GM04504 (cell line): ENCODE results near the gene PRKAR1A.
"Not testable (repeated sequence)": the region's sequence is repeated elsewhere in the genome, so short reads cannot be mapped to it uniquely, and the experiment has no call there.

Experiments used
- DNase-seq: peaks from one replicate; pipeline ENCODE4 v3.0.0-alpha.2; 2012; ENCODE audit warnings: low read depth

Gene PRKAR1A

GRCh38 chr17:68512247-68512959 lies at the start of gene PRKAR1A:
Gene PRKAR1A (plus strand): TSS chr17:68512430. CDS start chr17:68515400, 2,970 bp downstream.
- DNase-seq: peak; percentile 88

DNA sequence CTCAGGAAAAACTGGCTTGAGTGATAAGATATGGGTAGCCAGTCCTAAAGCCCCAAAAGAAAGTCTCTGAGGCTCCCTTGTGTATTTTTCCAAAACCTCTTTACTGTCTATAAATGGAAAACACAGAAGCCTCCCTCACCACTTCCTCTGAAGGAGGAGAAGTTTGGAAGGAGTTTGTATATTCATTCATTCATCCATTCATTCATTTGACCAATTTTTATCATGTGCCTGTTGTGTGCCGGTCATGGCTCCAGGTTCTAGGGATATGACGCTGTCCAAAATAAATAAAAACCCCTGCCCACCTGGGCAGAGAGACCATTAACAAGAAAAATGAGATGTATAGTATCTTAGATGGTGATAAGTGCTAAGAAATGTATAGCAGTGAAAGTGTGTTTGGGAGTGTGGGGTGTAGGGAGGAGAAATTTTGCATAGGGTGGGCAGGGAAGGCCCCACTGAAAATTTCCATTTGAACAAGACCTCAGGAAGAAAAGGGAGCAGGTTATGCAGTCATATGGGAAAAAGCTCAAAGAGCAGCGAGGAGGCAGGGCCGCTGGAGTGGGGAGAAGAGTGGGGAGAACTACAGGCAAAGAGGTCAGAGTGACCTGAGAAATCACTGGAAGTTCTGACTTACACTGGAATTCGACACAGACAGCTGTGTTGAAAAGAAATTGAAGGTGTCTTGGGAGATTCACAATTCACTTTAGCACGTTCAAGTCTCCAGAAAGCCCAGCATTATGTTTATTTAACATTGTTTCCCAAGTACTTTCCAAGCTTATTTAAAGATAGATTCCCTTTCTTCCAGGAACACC lies 48.8 kb upstream of the PRKAR1A start:
- DNase-seq: no peak

DNA sequence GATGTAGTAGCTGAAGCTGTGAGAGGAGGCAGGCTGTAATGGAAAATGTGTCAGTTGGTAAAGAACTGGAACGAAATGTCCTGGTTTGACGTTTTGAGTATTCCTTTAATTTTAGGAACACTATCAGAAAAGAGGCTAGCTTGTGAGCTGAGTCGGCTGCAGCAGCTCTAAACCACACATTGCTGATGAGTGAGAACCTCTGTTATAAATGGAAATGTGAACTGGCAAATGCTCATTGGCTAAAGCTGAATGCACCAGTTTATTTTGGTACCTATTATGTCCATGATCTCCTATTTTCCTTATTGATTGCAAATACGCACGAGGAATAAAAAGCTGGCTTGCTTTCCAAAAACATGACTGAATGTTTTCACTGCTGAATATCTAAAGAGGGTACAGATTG lies 43.9 kb upstream of the PRKAR1A start:
- DNase-seq: no peak

- DNase-seq: no peak
These were observed 43.4 kb upstream of the PRKAR1A start for GRCh38 chr17:68468788-68469187.

DNA sequence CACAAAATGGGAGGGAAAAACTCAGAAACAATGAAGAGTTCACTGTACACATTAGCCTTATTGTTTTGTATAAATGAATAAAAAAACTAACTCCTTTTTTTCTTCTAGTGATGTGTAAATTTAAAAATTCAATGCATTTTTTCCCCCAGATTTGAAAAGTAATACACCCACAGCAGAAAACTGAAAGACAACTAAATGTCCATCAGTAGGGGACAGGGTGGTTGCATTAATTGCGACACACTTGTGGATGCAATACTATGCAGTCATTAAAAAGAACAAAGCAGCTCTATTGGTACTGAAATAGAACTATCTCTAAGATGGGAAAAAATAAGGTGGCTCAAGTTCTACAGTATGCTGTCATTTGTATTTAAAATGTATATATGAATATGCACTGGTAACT lies 41.3 kb upstream of the PRKAR1A start:
- DNase-seq: no peak

- no peak for DNase-seq
These were observed 31.3 kb upstream of the PRKAR1A start for GRCh38 chr17:68480885-68481284.

DNA sequence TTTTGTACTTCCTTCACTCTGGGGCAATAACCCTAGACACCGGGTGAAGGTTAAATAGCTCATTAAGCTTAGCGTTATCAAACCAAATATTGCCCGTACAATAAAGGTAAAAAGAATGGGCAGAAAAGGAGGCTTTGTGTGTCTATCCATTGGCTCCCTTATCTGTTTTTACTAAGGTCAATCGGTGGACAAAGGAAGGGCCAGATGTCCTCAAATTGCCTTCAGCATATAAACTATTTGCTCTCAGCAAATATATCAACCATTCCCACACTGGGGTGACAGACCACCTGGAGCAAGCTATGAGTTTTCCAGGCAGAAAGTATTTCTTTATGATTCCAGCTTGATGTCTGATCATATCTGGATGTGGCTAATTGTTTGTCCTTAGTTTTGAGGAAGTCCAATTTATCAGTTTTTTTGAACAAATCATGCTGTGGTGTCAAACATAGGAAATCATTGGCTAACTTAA lies 29.6 kb upstream of the PRKAR1A start:
- no peak for DNase-seq

- no peak for DNase-seq
These were observed 27.8 kb upstream of the PRKAR1A start for GRCh38 chr17:68484458-68484857.

DNA sequence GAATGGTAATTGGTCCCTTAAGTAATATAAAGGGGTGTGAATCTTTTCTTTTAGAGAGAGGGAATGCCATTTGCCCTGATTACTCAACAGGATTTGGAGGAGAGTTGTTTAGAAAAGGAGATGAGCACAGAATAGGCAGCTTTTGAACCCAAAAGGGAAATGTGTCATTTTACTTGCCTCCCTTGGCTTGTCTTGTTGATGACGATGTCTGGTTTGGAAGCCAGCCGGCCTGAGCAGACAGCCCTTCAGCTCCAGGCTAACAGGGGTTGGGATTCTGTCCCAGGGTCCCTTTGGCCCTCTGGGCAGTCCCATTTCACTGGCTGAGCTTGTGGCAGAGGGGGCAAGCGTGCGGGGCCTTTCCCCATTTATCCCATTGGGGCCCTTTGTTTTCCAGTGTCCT lies 22.3 kb upstream of the PRKAR1A start:
- no peak for DNase-seq

- DNase-seq: no peak
These were observed 20.6 kb upstream of the PRKAR1A start for GRCh38 chr17:68491381-68492231.

DNA sequence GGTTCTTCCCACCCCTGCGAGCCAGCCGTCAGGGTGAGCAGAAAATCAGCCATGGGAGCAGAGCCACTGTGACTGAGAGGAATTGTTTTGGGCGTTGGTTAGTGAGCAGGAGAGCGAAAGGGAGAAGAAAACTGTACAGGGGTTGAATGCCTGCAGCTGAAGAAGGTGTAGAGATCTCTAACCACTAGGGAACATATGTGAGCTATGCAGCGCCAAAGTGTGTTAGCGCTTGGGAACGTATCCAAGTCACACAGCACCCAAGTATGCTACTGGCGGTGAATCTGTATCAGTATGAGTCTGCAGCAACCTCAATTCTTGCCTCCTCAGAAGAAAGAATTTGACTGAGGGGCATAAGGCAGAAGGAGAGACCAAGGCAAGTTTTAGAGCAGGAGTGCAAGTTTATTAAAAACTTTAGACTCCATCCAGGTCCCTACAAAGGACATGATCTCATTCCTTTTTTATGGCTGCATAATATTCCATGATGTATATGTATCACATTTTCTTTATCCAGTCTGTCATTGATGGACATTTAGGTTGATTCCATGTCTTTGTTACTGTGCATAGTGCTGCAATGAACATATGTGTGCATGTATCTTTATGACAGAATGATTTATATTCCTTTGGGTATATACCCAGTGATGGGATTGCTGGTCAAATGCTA lies 19.7 kb upstream of the PRKAR1A start:
- not testable (repeated sequence) for DNase-seq

DNA sequence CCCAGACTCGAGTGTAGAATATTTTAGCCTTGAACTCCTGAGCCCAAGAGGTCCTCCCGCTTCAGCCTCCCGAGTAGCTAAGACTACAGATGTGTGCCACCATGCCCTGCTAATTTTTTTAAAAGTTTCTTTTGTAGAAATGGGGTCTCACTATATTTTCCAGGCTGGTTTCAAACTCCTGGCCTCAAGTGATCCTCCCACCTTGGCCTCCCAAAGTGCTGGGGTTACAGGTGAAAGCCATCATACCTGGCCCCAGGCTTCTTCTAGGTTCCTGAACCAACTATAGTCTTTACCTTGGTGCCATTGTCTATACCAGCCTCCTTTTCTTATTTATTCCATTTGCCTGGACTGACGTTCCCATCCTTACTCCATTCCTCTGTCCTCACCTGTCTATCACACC lies 17.1 kb upstream of the PRKAR1A start:
- no peak for DNase-seq

- no peak for DNase-seq
These were observed 14.3 kb upstream of the PRKAR1A start for GRCh38 chr17:68497885-68498319.

DNA sequence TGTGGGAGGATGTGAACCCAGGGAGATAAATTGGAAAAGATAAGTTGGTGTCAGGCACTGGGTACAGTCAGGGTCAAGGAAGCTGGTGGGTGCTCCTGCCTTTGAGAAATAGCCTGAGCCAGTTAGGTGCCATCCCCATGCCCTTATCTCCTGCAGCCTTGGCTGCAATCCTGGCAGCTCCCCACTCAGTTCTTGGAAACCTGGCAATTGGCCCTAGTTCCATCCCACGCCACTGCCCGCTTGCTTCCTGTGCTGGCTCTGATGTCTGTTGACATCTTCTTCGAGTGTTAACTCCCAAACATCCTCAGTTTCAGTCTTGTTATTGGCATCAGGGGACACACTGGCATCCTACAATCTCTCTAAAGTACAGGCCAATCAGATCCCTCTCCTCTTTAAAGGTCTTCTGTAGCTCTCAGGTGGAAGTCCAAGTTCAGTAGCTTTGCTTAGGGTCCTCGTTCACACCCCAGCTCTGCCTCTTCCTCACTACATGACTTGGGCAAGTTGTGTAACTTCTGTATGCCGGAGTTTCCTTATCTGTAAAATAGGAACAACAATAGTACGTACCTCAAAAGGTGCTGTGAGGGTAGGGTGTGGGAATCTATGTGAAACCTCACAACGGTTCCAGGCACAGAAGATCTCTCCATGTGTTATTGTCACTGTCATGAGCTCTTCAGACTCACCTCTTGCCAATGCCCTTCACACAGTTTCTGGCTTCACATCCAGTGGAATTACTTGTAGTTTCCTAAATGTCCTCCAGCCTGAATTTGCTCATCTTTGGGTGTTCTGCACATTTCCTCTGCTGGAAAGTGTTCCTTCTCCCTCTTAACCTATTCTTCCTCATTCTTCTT lies 13.5 kb upstream of the PRKAR1A start:
- no peak for DNase-seq

- DNase-seq: no peak
These were observed 12.6 kb upstream of the PRKAR1A start for GRCh38 chr17:68499587-68499986.

DNA sequence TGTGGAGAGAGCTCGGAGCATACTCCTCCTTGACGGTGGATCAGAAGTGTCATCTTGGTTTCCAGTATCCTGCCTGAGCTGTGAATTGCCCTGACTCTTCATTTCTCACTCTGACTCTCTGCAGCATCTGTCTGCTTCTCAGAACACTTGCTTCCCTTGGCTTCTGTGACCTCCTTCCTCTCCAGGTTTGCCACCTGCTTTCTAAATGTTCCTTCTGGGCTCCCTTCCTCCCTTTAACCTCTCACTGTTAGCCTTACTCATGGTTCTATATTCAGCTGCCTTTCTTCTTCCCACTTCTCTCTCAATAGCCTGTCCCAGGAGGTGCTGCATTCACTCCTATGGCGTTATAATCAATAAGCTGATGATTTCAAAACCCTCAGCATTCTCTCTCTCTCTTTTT lies 11.2 kb upstream of the PRKAR1A start:
- no peak for DNase-seq

GRCh38 chr17:68505951-68506350 lies 6.3 kb upstream of the PRKAR1A start:
- no peak for DNase-seq

DNA sequence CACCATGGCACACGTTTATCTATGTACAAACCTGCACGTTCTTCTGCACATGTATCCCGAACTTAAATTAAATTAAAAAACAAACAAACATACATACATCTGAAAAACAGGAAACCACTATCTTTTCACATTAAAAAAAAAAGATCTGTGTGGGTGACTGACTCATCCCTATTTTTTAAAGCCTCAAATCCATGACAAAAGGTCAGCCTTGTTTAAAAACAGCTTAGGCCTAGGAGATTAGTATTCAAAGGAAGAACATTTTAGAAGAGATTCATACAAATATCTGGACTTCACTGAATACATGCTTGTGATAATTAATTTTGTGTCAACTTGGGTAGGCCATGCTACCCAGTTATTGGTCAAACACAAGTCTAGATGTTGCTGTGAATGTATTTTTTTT lies 4.7 kb upstream of the PRKAR1A start:
- no peak for DNase-seq

DNA sequence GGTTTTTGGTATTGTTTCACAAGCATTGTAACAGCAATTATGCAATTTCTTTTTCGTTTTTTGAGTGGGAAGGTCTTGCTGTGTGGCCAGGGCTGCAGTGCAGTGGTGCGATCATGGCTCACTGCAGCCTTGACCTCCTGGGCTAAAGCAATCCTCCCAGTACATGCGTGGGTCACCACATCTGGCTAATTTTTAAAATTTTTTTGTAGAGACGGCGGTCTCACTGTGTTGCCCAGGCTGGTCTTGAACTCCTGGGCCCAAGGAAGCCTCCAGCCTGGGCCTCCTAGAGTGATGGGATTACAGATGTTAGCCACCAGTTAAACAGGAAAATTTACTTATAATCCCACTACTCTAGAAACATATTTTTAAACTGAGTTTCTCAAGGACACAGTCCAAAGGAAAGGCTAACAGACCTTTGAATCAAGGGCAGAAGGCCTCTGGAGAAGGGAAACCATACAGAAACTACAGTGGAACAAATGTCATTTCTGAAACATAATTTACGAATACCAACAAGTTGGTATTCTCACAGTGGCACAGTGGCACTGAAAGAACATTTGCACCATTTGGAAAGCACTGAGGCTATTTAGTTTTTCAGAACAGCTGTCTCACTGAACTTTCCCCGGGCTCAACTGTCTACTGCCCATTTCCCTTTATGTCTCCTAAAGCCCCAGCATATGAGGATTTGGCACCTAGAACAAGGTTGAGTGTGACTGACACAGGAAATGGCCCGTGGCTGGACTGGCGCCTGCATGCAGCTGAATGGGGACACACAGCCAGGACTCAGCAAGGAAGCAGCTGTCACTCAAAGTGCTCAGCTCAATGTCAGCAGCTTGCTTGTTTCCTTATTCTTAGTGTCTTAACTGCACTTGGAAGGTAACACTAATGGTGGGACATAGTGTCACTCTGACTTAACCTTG lies 2.8 kb upstream of the PRKAR1A start:
- DNase-seq: no peak

GRCh38 chr17:68511254-68511670 lies 968 bp upstream of the PRKAR1A start:
- DNase-seq: no peak
